Measurements from ENCODE around the gene TMEM119.

The TMEM119 gene

GRCh38 chr12:108606492-108606891 lies 8.6 kb upstream of the TMEM119 start:
- DNase-seq (ENCODE audit: low read depth) = no peak
- TF ChIP-seq POLR2A (IDR thresholded peaks at IDR 0.05; ENCODE audit: extremely low read depth, insufficient read length) = no peak
- TF ChIP-seq MYC (IDR thresholded peaks at IDR 0.05; ENCODE audit: low read depth, low read length) = no peak
- TF ChIP-seq MAX (IDR thresholded peaks at IDR 0.05; ENCODE audit: low read depth, low read length) = no peak
- no peak for TF ChIP-seq CTCF (IDR thresholded peaks at IDR 0.05; ENCODE audit: low read depth, low read length)
- H3K4me3 ChIP-seq (ENCODE audit: low read depth, low read length) = no peak overlapping the region

GRCh38 chr12:108605690-108606406 lies 8.0 kb upstream of the TMEM119 start:
- no peak overlapping the region for H3K4me3 ChIP-seq (ENCODE audit: low read depth, low read length)
- TF ChIP-seq MYC (IDR thresholded peaks at IDR 0.05; ENCODE audit: low read depth, low read length) (no peak), CTCF (IDR thresholded peaks at IDR 0.05; ENCODE audit: low read depth, low read length) (no peak), MAX (IDR thresholded peaks at IDR 0.05; ENCODE audit: low read depth, low read length) (no peak), POLR2A (IDR thresholded peaks at IDR 0.05; ENCODE audit: extremely low read depth, insufficient read length) (no peak)

GRCh38 chr12:108605000-108605689 lies 7.3 kb upstream of the TMEM119 start:
- no peak for DNase-seq (ENCODE audit: low read depth)
- no peak overlapping the region for H3K4me3 ChIP-seq (ENCODE audit: low read depth, low read length)
- TF ChIP-seq POLR2A (IDR thresholded peaks at IDR 0.05; ENCODE audit: extremely low read depth, insufficient read length) (no peak), MAX (IDR thresholded peaks at IDR 0.05; ENCODE audit: low read depth, low read length) (no peak), CTCF (IDR thresholded peaks at IDR 0.05; ENCODE audit: low read depth, low read length) (no peak), MYC (IDR thresholded peaks at IDR 0.05; ENCODE audit: low read depth, low read length) (no peak)

More at GRCh38 chr12:108605690-108606406, 8.0 kb upstream of the TMEM119 start:
- no peak for DNase-seq (ENCODE audit: low read depth)

GRCh38 chr12:108604208-108604941 lies 6.5 kb upstream of the TMEM119 start:
- TF ChIP-seq CTCF (IDR thresholded peaks at IDR 0.05; ENCODE audit: low read depth, low read length) = no peak
- no peak for TF ChIP-seq MYC (IDR thresholded peaks at IDR 0.05; ENCODE audit: low read depth, low read length)
- no peak for TF ChIP-seq MAX (IDR thresholded peaks at IDR 0.05; ENCODE audit: low read depth, low read length)
- DNase-seq (ENCODE audit: low read depth) = no peak
- H3K4me3 ChIP-seq (ENCODE audit: low read depth, low read length) = no peak overlapping the region

- H3K4me3 ChIP-seq (ENCODE audit: low read depth, low read length) = no peak overlapping the region
- DNase-seq (ENCODE audit: low read depth) = no peak
- no peak for TF ChIP-seq MAX (IDR thresholded peaks at IDR 0.05; ENCODE audit: low read depth, low read length)
- no peak for TF ChIP-seq MYC (IDR thresholded peaks at IDR 0.05; ENCODE audit: low read depth, low read length)
- TF ChIP-seq CTCF (IDR thresholded peaks at IDR 0.05; ENCODE audit: low read depth, low read length) = no peak
- no peak for TF ChIP-seq POLR2A (IDR thresholded peaks at IDR 0.05; ENCODE audit: extremely low read depth, insufficient read length)
Measured at GRCh38 chr12:108603743-108604142, 5.9 kb upstream of the TMEM119 start.

Data from NB4 (cell line).